Activated CD4-positive, alpha-beta memory T cell treated with anti-CD3 and anti-CD28 coated beads for 36 hours (primary cell): ENCODE results near the gene HERC5. TPM values are rescaled to one million over a fixed set of nuclear protein-coding genes. Genes with fewer than 3 reads are reported as not detected.

Experiments used
- total RNA-seq, 2 experiments: library from RNA; stranded (reverse); gene quantifications; one replicate each; pipeline ENCODE4 v1.2.3, GENCODE V29; 2021

The HERC5 gene
- total RNA-seq, 2 experiments from 2014 or later: 32.3 to 34.0 TPM

Other genes with a start within 250 kb of the HERC5 start
- gene PPM1K, start 172.6 kb upstream of the HERC5 start, total RNA-seq: 10 to 100 TPM; 63.7 to 65.5 TPM
- 10 to 100 TPM; 12.4 to 12.5 TPM for gene HERC6, start 78.3 kb upstream of the HERC5 start, total RNA-seq
- 10 to 100 TPM; 49.0 to 51.7 TPM for gene PYURF, start 66.7 kb downstream of the HERC5 start, total RNA-seq
- 10 to 100 TPM; 29.0 to 30.2 TPM for gene HERC3, start 135.4 kb downstream of the HERC5 start, total RNA-seq
- 1 to 10 TPM; 3.7 to 4.8 TPM for gene NAP1L5, start 240.7 kb downstream of the HERC5 start, total RNA-seq